ENCODE results near the gene FAM227A.
"Not testable (repeated sequence)": the region's sequence is repeated elsewhere in the genome, so short reads cannot be mapped to it uniquely, and the experiment has no call there.

Gene FAM227A

DNA sequence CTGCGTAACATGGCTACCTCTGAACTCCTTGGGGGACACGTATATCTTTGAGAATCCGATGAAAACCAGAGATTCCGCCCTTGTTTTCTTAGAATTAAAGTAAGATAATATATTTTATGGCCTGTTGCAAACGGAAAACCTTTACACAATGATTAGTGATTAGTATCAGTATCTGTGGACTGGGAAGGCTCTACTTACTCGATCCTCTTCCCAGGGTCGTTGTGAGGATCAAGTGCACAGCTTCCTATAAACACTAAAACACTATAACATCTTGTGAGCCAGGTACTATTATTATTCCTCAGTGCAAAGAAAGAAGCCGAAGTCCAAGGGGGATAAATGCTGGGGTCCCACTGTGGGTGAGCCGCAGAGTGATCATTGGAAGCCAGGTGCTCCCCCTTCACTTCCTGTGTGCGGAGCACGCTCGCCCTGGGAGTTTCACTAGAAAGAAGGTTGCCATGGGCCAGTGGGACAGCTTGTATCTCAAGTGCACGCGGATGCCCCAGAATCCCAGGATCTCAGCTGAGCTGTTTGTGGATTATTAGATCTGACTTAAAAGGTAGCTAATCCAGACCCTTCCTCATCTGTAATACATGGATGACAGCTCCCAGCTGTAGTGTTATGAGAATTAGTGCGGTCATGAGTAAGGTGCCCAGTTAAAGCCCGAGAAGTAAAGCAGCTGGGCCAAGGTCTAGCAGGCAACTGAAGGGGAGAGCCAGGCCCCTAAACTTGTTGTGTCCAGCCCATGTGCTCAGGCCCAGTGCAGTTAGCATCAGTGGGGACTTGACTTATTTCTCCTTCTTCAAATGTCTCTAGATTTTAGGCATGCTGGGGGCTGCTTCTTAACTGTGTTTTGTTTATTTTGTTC is 1.1 kb upstream of the FAM227A start:
- peak; percentile 11 for DNase-seq

DNA sequence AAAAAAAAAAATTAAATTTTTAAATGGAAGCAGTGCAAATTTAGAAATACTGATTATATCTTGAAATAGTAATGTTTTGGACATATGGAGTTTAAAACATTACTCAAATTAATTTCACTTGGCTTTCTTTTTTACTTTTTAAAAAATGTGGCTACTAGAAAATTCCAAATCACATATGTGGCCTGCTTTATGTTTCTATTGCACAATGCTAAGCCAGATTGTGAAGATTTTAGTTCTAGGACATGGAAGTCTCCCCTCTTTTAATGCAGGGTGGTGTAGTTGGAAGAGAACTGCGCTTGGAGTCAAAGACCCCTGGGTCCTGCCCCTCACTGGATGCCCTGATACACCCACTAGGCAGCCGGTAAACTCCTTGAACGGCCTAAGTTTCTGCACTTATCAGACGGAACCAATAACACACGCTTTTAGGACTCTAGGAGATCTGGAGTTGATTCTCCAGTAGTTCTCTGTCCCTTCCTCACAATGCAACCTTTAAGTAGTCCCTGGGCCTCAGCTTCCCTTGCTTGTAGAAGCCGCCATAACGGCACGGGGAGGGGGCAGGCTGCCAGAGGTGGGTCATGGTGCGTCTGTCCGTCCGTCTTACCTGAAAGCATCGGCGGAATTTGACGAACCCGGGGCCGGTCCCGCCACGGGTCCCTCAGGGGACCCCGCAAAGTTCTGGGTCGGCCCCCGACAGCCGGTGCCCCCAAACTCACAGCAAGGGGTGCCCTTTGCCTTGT is 505 bp downstream of the FAM227A start:
- DNase-seq, result peak; percentile 11

DNA sequence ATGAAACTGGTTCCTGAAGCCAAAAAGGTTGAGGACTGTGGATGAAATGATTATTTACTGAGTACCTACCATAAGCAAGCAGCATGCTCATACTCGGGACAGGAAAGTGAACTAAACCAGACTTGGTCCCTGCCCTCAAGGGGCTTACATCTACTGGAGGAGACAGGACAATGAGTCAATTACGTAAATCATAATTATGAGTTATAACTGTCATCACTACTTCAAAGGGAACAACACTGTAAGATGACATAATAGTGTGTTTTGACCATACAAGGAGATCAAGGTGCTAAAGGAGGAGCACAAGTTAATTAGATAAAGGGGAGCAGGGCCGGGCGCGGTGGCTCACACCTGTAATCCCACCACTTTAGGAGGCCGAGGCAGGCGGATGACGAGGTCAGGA is 2.5 kb downstream of the FAM227A start:
- DNase-seq, result no peak

DNA sequence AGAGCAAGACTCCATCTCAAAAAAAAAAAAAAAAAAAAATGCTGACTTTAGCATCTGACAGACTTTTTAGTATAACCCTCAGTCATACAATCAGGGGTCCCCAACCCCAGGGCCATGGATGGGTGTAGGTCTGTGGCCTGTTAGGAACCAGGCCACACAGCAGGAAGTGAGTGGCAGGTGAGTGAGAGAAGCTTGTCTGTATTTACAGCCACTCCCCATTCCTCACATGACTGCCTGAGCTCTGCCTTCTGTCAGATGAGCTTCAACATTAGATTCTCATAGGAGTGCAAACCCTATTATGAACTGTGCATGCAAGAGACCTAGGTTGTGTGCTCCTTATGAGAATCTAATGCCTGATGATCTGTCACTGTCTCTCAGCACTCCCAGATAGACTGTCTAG is 3.3 kb downstream of the FAM227A start:
- DNase-seq, result no peak

- DNase-seq, result no peak
Observed at GRCh38 chr22:38649841-38650522, 6.2 kb downstream of the FAM227A start.

- no peak for DNase-seq
Observed at GRCh38 chr22:38645430-38645829, 10.8 kb downstream of the FAM227A start.

- not testable (repeated sequence) for DNase-seq
Observed at GRCh38 chr22:38644245-38644644, 11.9 kb downstream of the FAM227A start.

GRCh38 chr22:38641476-38642040 is 14.6 kb downstream of the FAM227A start:
- DNase-seq, result no peak

GRCh38 chr22:38638728-38639127 is 17.5 kb downstream of the FAM227A start:
- DNase-seq, result no peak

DNA sequence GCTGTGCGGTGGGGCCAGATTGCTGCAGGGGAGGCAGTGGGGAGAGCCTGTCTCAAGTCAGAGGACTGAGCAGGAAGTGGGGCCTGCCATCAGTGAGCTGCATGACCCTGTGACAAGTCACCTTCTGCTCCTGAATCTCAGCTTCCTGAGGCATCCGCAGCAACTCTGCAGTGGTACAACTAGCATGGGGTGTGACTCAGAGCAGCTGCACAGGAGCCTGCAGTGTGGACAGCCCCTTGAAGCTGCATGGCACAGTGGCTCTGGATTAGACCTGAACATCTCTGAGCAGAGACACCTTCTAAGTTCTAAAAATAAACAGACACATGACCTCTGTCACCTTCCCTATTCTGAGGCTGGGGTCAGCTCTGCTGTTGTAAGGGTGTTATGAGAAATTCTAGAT is 18.0 kb downstream of the FAM227A start:
- DNase-seq, result no peak

DNA sequence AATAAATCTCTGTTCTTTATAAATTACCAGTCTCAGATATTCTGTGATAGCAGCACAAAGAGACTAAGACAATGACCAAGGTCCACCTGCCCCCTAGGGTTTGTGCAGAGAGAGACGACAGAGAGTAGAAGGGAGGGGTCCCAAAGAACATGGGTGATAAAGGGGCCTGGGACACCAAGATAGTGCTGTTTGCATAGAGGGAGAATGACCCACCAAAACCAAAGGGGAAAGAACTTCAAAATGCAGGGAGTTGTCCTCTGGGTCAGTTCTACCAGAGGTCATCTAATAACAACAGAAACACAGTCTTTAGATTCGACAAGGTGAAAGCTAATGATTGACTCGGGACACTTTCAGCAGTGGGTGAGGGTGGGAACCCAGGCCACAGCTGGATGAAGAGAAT is 23.7 kb downstream of the FAM227A start:
- DNase-seq, result no peak

DNA sequence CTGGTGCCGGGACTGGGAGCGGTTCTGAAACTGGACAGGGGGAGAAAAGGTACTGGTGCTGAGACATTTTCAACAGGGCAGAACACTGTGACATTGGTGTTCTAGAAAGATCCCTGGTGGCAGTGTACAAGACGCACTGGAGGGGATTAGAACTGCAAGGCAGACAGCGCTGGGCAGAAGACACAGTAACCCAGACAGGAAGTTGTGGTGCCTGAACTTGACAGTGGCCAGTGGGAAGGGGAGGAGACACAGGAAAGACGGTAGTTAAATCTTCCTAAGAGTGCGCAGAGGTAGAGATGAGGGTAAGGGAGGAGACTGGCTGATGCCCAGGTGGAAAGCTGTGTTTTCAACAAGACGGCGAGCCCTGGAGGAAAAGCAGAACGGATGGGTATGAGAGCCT is 24.5 kb downstream of the FAM227A start:
- no peak for DNase-seq

GRCh38 chr22:38629108-38629507 is 27.1 kb downstream of the FAM227A start:
- DNase-seq, result no peak

DNA sequence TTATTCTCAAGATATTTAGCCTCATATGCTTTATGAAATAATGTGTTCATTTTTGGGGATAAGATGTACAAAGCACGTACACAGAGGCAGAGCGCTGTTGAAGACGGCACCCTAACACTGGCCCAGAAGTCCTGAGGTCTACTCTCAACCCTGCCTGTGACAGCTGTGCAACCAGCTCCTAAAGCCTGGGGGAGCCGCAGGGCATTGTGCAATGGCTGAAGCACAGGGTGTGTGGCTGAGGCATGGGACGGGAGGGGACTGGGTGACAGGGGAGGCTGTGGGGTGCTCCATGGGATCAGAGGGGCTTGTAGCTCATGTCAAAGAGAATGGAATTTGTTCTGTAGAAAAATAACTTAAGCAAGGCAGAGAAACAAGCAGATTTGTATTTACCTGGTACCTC is 27.7 kb downstream of the FAM227A start:
- no peak for DNase-seq

DNA sequence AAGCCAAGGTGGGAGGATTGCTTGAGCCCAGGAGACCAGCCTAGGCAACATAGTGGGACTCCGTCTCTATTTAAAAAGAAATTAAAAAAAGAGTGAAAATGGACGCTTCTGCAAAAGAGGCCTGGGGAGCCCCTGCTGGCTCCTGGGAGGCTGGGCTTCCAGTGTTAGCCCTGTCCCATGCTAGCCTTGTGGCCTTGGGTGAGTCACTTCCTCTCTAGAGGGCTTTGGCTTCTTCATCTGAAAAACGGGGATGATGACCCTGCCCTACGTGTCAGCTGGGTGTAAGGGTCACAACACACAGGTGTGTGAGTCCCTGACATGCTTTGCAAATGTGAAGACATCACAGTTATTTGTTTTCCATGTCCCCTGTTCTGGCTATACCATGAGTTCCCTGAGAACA is 32.8 kb downstream of the FAM227A start:
- no peak for DNase-seq

DNA sequence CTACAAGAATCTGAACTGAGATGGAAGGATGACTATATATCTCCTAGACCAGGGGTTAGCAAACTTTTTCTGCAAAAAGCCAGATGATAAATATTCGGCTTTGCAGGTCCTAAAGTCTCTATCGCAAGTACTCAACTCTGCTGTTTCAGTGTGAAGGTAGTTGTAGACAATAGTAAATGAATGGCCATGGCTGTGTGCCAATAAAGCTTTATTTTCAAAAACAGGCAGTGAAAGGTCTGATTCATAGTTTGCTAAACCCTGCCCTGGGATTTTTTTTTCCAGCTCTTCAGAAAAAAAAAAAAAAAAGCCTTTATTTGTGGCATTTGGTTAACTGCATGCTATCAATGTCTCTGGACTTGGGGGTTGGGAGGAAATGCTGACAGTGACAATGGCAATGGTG is 37.5 kb downstream of the FAM227A start:
- DNase-seq, result no peak

GRCh38 chr22:38618258-38618657 is 37.9 kb downstream of the FAM227A start:
- DNase-seq, result no peak

DNA sequence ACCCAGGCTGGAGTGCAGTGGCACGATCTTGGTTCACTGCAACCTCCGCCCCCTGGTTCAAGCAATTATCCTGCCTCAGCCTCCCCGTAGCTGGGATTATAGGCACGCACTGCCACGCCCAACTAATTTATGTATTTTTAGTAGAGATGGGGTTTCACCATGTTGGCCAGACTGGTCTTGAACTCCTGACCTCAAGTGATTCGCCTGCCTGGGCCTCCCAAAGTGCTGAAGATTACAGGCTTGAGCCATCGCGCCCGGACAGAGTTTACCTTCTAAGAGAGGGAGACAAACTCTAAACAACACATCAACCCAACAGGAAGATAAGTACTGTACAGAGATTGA is 41.2 kb downstream of the FAM227A start:
- DNase-seq, result not testable (repeated sequence)

GRCh38 chr22:38614332-38615063 is 41.7 kb downstream of the FAM227A start:
- peak; percentile 20 for DNase-seq

- no peak for DNase-seq
Observed at GRCh38 chr22:38613588-38613987, 42.6 kb downstream of the FAM227A start.

GRCh38 chr22:38612217-38613006 is 43.8 kb downstream of the FAM227A start:
- no peak for DNase-seq

DNA sequence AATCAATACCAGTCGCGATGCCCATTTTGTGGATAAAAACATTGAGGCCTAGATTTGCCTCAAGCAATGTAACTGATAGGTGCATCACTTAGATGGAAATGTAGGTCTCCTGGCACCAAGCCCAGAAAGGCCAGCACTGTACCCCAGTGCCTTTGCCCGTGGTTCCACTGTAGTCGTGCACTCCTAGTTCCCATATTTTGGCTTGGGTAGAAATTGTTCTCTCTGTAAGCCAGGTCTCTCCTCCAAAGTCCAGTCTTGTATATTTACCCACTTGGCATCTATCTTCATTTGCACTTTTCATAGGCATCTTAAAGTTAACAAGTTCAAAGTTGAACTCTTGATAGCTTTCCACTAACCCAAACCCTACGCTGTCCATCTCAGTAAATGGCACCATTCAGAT is 44.6 kb downstream of the FAM227A start:
- DNase-seq, result no peak

All from fibroblast of skin of back (primary cell).